ENCODE data around the gene THRAP3. TPM values are rescaled to one million over a fixed set of nuclear protein-coding genes. Genes with fewer than 3 reads are reported as not detected.

The THRAP3 gene
- total RNA-seq, 1 experiment from 2014 or later = 86.8 TPM

GRCh38 chr1:36352125-36352909 lies 128.1 kb downstream of the THRAP3 start:
- BruUV-seq (replicated peaks) = no TSS peak
- no peak overlapping the region for H3K4me3 Mint-ChIP-seq (ENCODE audit: unreplicated experiment)
- no peaks in the 10 kb centered on the region for H3K4me1 ChIP-seq
- intact Hi-C loops (cut with micrococcal nuclease; ENCODE audit: unreplicated experiment) = no loop called here
- no peaks in the 10 kb centered on the region for H3K9me3 Mint-ChIP-seq (ENCODE audit: unreplicated experiment)
- no peak for DNase-seq
- 0 out of 2 replicates have a peak, but pooled peaks cover 1% of the 10 kb centered on the region for H3K36me3 ChIP-seq (ENCODE audit: control insufficient read depth, insufficient read depth, low read length)
- no peak overlapping the region for H3K27ac Mint-ChIP-seq (ENCODE audit: unreplicated experiment)
- POLR2A ChIA-PET = no interaction called here
- no peaks in the 10 kb centered on the region for H3K27me3 Mint-ChIP-seq (ENCODE audit: insufficient read depth, unreplicated experiment)
- no peak overlapping the region for H3K4me3 ChIP-seq (ENCODE audit: low read depth, low read length)
- H3K36me3 Mint-ChIP-seq (ENCODE audit: insufficient read depth, unreplicated experiment) = peaks cover 11% of the 10 kb centered on the region
- CTCF ChIA-PET = no interaction called here
- TF ChIP-seq, protein P1, sequence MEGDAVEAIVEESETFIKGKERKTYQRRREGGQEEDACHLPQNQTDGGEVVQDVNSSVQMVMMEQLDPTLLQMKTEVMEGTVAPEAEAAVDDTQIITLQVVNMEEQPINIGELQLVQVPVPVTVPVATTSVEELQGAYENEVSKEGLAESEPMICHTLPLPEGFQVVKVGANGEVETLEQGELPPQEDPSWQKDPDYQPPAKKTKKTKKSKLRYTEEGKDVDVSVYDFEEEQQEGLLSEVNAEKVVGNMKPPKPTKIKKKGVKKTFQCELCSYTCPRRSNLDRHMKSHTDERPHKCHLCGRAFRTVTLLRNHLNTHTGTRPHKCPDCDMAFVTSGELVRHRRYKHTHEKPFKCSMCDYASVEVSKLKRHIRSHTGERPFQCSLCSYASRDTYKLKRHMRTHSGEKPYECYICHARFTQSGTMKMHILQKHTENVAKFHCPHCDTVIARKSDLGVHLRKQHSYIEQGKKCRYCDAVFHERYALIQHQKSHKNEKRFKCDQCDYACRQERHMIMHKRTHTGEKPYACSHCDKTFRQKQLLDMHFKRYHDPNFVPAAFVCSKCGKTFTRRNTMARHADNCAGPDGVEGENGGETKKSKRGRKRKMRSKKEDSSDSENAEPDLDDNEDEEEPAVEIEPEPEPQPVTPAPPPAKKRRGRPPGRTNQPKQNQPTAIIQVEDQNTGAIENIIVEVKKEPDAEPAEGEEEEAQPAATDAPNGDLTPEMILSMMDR (IDR thresholded peaks at IDR 0.05; ENCODE audit: insufficient read depth in 1 of 2, low read depth in 1 of 2, low read length in 1 of 2, severe bottlenecking in 1 of 2, unreplicated experiment in 1 of 2) = no peak
- H3K27me3 ChIP-seq (replicated peaks; ENCODE audit: control insufficient read depth, insufficient read depth, low read length) = no peaks in the 10 kb centered on the region
- H3K4me1 Mint-ChIP-seq (ENCODE audit: low read depth, unreplicated experiment) = no peaks in the 10 kb centered on the region
- no peaks in the 10 kb centered on the region for H3K9me3 ChIP-seq

- intact Hi-C loops (cut with micrococcal nuclease; ENCODE audit: unreplicated experiment) = no loop called here
- H3K27me3 ChIP-seq (replicated peaks; ENCODE audit: control insufficient read depth, insufficient read depth, low read length) = no peaks in the 10 kb centered on the region
- no peaks in the 10 kb centered on the region for H3K9me3 ChIP-seq
- Mint-ChIP-seq H3K27me3 (ENCODE audit: insufficient read depth, unreplicated experiment) (no peaks in the 10 kb centered on the region), H3K9me3 (ENCODE audit: unreplicated experiment) (no peaks in the 10 kb centered on the region), H3K4me3 (ENCODE audit: unreplicated experiment) (no peak overlapping the region), H3K27ac (ENCODE audit: unreplicated experiment) (no peak overlapping the region), H3K4me1 (ENCODE audit: low read depth, unreplicated experiment) (no peaks in the 10 kb centered on the region), H3K36me3 (ENCODE audit: insufficient read depth, unreplicated experiment) (peaks cover 5% of the 10 kb centered on the region)
- TF ChIP-seq, protein P1 (IDR thresholded peaks at IDR 0.05; ENCODE audit: insufficient read depth in 1 of 2, low read depth in 1 of 2, low read length in 1 of 2, severe bottlenecking in 1 of 2, unreplicated experiment in 1 of 2) = no peak
- ChIA-PET CTCF (no interaction called here), POLR2A (no interaction called here)
- no peak overlapping the region for H3K4me3 ChIP-seq (ENCODE audit: low read depth, low read length)
- no peaks in the 10 kb centered on the region for H3K4me1 ChIP-seq
- BruUV-seq (replicated peaks) = no TSS peak
- H3K36me3 ChIP-seq (ENCODE audit: control insufficient read depth, insufficient read depth, low read length) = 0 out of 2 replicates have a peak, but pooled peaks cover 1% of the 10 kb centered on the region
- no peak for DNase-seq
Measured at GRCh38 chr1:36352910-36353878, 129.0 kb downstream of the THRAP3 start.

GRCh38 chr1:36354486-36354885 lies 130.2 kb downstream of the THRAP3 start:
- Histone ChIP-seq H3K27me3 (replicated peaks; ENCODE audit: control insufficient read depth, insufficient read depth, low read length) (no peaks in the 10 kb centered on the region), H3K4me1 (no peaks in the 10 kb centered on the region), H3K4me3 (ENCODE audit: low read depth, low read length) (no peak overlapping the region), H3K36me3 (ENCODE audit: control insufficient read depth, insufficient read depth, low read length) (peaks cover 1% of the 10 kb centered on the region; the same call in 1 of the 2 replicates), H3K9me3 (no peaks in the 10 kb centered on the region)
- BruUV-seq (replicated peaks) = no TSS peak
- ChIA-PET CTCF (no interaction called here), POLR2A (no interaction called here)
- no peaks in the 10 kb centered on the region for H3K27me3 Mint-ChIP-seq (ENCODE audit: insufficient read depth, unreplicated experiment)
- peaks cover 5% of the 10 kb centered on the region for H3K36me3 Mint-ChIP-seq (ENCODE audit: insufficient read depth, unreplicated experiment)
- H3K4me3 Mint-ChIP-seq (ENCODE audit: unreplicated experiment) = no peak overlapping the region
- no peaks in the 10 kb centered on the region for H3K4me1 Mint-ChIP-seq (ENCODE audit: low read depth, unreplicated experiment)
- intact Hi-C loops (cut with micrococcal nuclease; ENCODE audit: unreplicated experiment) = no loop called here
- no peak for DNase-seq
- TF ChIP-seq, protein P1 (IDR thresholded peaks at IDR 0.05; ENCODE audit: insufficient read depth in 1 of 2, low read depth in 1 of 2, low read length in 1 of 2, severe bottlenecking in 1 of 2, unreplicated experiment in 1 of 2) = no peak
- no peak overlapping the region for H3K27ac Mint-ChIP-seq (ENCODE audit: unreplicated experiment)
- no peaks in the 10 kb centered on the region for H3K9me3 Mint-ChIP-seq (ENCODE audit: unreplicated experiment)

Data from Caco-2 (cell line).